ENCODE measurements around the gene TRAPPC2. TPM values are rescaled to one million over a fixed set of nuclear protein-coding genes. Genes with fewer than 3 reads are reported as not detected.

The TRAPPC2 gene
- polyA plus RNA-seq, 1 of the 3 experiments (the other 2 are of a cell fraction): 10.4 TPM

GRCh38 chrX:13734278-13735172 lies at the start of gene TRAPPC2, which contains the start of gene OFD1 (continued):
- TF ChIP-seq EP300 (IDR thresholded peaks at IDR 0.05; ENCODE audit: borderline replicate concordance in 1 of 2, low read depth in 1 of 2, low read length in 1 of 2) (0 out of 4 replicates have a peak, but pooled peaks of 1 of the 2 experiments have one; percentile 4), RXRA (IDR thresholded peaks at IDR 0.05; ENCODE audit: borderline replicate concordance, low read depth) (no peak), EZH2phosphoT487 (IDR thresholded peaks at IDR 0.05; ENCODE audit: borderline replicate concordance, low read depth) (no peak), NFIC (IDR thresholded peaks at IDR 0.05; ENCODE audit: borderline replicate concordance) (no peak), MAX (IDR thresholded peaks at IDR 0.05; ENCODE audit: low read depth) (peak; percentile 90), POLR2AphosphoS5 (IDR thresholded peaks at IDR 0.05; ENCODE audit: low read depth, low read length) (peak; percentile 93), YY1 (IDR thresholded peaks at IDR 0.05; ENCODE audit: low read depth) (peak; percentile 29; the same call in 1 of the 2 replicates), FOSL2 (IDR thresholded peaks at IDR 0.05; ENCODE audit: borderline replicate concordance, low read depth) (no peak), NRF1 (IDR thresholded peaks at IDR 0.05; ENCODE audit: low read depth, low read length) (peak; percentile 67), RCOR1 (IDR thresholded peaks at IDR 0.05; ENCODE audit: low read length) (peak; percentile 26; the same call in 1 of the 2 replicates), IRF3 (IDR thresholded peaks at IDR 0.05; ENCODE audit: low read depth, low read length) (no peak), GATA2 (CRISPR knock-in tag; IDR thresholded peaks at IDR 0.05) (no peak)

GRCh38 chrX:13780868-13781427 lies 46.5 kb upstream of the TRAPPC2 start:
- Histone ChIP-seq H3K27me3 (ENCODE audit: insufficient read depth) (peaks cover 19% of the 10 kb centered on the region; the same call in 1 of the 2 replicates), H3K9ac (no peak overlapping the region), H3K4me1 (ENCODE audit: control insufficient read depth in 1 of 2, insufficient read depth in 2 of 2, low read depth in 1 of 2, low read length in 1 of 2) (peaks cover 0 to 1% of the 10 kb centered on the region in 2 experiments; a peak in 1 of 4 replicates), H3K4me2 (no peak overlapping the region), H3K4me3 (ENCODE audit: low read depth in 2 of 2, low read length in 1 of 2) (no peak overlapping the region), H4K20me1 (ENCODE audit: insufficient read depth) (no peaks in the 10 kb centered on the region), H3K27ac (ENCODE audit: low read depth in 2 of 2, low read length in 1 of 2) (no peak overlapping the region), H3F3A (replicated peaks; ENCODE audit: insufficient read depth) (no peaks in the 10 kb centered on the region), H2AFZ (ENCODE audit: low read depth) (no peak overlapping the region), H3K9me3 (no peaks in the 10 kb centered on the region), H3K36me3 (replicated peaks in 1 of 2; ENCODE audit: control insufficient read depth in 1 of 2, insufficient read depth in 2 of 2, low read length in 1 of 2) (peaks cover under 1 to 8% of the 10 kb centered on the region in 2 experiments), H3K79me2 (ENCODE audit: insufficient read depth) (no peaks in the 10 kb centered on the region), H3K9me2 (no peaks in the 10 kb centered on the region)
- TF ChIP-seq GATA2 (CRISPR knock-in tag; IDR thresholded peaks at IDR 0.05): no peak
- no peak for TF ChIP-seq FOSL2 (IDR thresholded peaks at IDR 0.05; ENCODE audit: borderline replicate concordance, low read depth)
- no peak for TF ChIP-seq NFIC (IDR thresholded peaks at IDR 0.05; ENCODE audit: borderline replicate concordance)
- no peak for TF ChIP-seq IRF3 (IDR thresholded peaks at IDR 0.05; ENCODE audit: low read depth, low read length)
- TF ChIP-seq PBX3 (IDR thresholded peaks at IDR 0.05): no peak
- TF ChIP-seq FOXJ3 (CRISPR knock-in tag; IDR thresholded peaks at IDR 0.05): no peak
- TF ChIP-seq TCF12 (IDR thresholded peaks at IDR 0.05): no peak
- ChIA-PET CTCF (interaction anchor here (0.8 kb wide), 1 partner anchor 274 kb away, joined by 3 read pairs; no protein-coding TSS in a partner anchor), POLR2A (no interaction called here)
- DNase-seq: no peak
- WGBS (ENCODE audit: low lambda C conversion rate): 78% methylated on average over 7 of the region's 7 CpGs
